Measurements from ENCODE around the gene LRRN2. TPM values are rescaled to one million over a fixed set of nuclear protein-coding genes. Genes with fewer than 3 reads are reported as not detected.
"Not testable (repeated sequence)": the region's sequence is repeated elsewhere in the genome, so short reads cannot be mapped to it uniquely, and the experiment has no call there.

LRRN2 gene
- total RNA-seq, 1 experiment from 2014 or later, result not detected

- H3K4me3 Mint-ChIP-seq (ENCODE audit: unreplicated experiment), result no peak overlapping the region
- Histone ChIP-seq H3K27me3 (replicated peaks; ENCODE audit: control insufficient read depth, insufficient read depth, low read length) (no peaks in the 10 kb centered on the region), H3K4me1 (no peaks in the 10 kb centered on the region), H3K9me3 (no peaks in the 10 kb centered on the region), H3K4me3 (ENCODE audit: low read depth, low read length) (no peak overlapping the region), H3K36me3 (ENCODE audit: control insufficient read depth, insufficient read depth, low read length) (no peaks in the 10 kb centered on the region)
- CTCF ChIA-PET, result no interaction called here
- TF ChIP-seq, protein P1, sequence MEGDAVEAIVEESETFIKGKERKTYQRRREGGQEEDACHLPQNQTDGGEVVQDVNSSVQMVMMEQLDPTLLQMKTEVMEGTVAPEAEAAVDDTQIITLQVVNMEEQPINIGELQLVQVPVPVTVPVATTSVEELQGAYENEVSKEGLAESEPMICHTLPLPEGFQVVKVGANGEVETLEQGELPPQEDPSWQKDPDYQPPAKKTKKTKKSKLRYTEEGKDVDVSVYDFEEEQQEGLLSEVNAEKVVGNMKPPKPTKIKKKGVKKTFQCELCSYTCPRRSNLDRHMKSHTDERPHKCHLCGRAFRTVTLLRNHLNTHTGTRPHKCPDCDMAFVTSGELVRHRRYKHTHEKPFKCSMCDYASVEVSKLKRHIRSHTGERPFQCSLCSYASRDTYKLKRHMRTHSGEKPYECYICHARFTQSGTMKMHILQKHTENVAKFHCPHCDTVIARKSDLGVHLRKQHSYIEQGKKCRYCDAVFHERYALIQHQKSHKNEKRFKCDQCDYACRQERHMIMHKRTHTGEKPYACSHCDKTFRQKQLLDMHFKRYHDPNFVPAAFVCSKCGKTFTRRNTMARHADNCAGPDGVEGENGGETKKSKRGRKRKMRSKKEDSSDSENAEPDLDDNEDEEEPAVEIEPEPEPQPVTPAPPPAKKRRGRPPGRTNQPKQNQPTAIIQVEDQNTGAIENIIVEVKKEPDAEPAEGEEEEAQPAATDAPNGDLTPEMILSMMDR (IDR thresholded peaks at IDR 0.05; ENCODE audit: insufficient read depth in 1 of 2, low read depth in 1 of 2, low read length in 1 of 2, severe bottlenecking in 1 of 2, unreplicated experiment in 1 of 2), result no peak
- no peaks in the 10 kb centered on the region for H3K4me1 Mint-ChIP-seq (ENCODE audit: low read depth, unreplicated experiment)
- POLR2A ChIA-PET, result no interaction called here
- no peak for DNase-seq
- no TSS peak for BruUV-seq (replicated peaks)
- no peaks in the 10 kb centered on the region for H3K36me3 Mint-ChIP-seq (ENCODE audit: insufficient read depth, unreplicated experiment)
- peaks cover 25% of the 10 kb centered on the region for H3K27me3 Mint-ChIP-seq (ENCODE audit: insufficient read depth, unreplicated experiment)
- intact Hi-C loops (cut with micrococcal nuclease; ENCODE audit: unreplicated experiment), result loop anchor here (5.0 kb wide), 1 partner anchor 115 kb away; no protein-coding TSS in a partner anchor
- H3K27ac Mint-ChIP-seq (ENCODE audit: unreplicated experiment), result no peak overlapping the region
- no peaks in the 10 kb centered on the region for H3K9me3 Mint-ChIP-seq (ENCODE audit: unreplicated experiment)
These were observed 6.8 kb upstream of the LRRN2 start for GRCh38 chr1:204692325-204692840.

GRCh38 chr1:204691328-204691730 lies 5.8 kb upstream of the LRRN2 start:
- H3K9me3 ChIP-seq; H3K27me3 ChIP-seq (replicated peaks; ENCODE audit: control insufficient read depth, insufficient read depth, low read length); H3K4me1 ChIP-seq; H3K27ac Mint-ChIP-seq (ENCODE audit: unreplicated experiment); H3K9me3 Mint-ChIP-seq (ENCODE audit: unreplicated experiment); H3K36me3 Mint-ChIP-seq (ENCODE audit: insufficient read depth, unreplicated experiment); H3K4me3 ChIP-seq (ENCODE audit: low read depth, low read length); H3K4me3 Mint-ChIP-seq (ENCODE audit: unreplicated experiment); POLR2A ChIA-PET; H3K4me1 Mint-ChIP-seq (ENCODE audit: low read depth, unreplicated experiment); H3K36me3 ChIP-seq (ENCODE audit: control insufficient read depth, insufficient read depth, low read length); DNase-seq; CTCF ChIA-PET; BruUV-seq (replicated peaks): not testable (repeated sequence)
- peaks cover 26% of the 10 kb centered on the region for H3K27me3 Mint-ChIP-seq (ENCODE audit: insufficient read depth, unreplicated experiment)
- intact Hi-C loops (cut with micrococcal nuclease; ENCODE audit: unreplicated experiment), result loop anchor here (5.0 kb wide), 1 partner anchor 116 kb away; no protein-coding TSS in a partner anchor

DNA sequence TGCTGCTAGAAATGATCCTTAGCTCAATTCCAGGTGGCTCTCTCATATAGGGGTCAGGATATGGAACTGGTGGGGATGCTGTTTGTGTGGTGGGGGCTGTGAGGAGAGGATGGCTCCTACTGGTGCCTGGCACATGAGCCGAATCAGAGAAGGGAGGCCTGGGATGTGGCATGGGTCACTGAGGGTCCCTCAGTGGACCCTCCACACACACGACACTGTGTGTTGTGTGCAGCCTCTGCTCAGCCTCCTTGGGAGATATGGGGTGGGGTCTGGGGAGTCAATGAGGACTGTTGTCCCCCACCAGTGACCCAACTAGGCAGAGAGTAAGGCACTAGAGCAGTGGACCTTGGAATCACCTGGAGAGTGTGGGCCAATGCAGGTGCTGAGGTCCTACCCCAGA lies 3.2 kb upstream of the LRRN2 start:
- Mint-ChIP-seq H3K9me3 (ENCODE audit: unreplicated experiment) (no peaks in the 10 kb centered on the region), H3K4me3 (ENCODE audit: unreplicated experiment) (no peak overlapping the region), H3K36me3 (ENCODE audit: insufficient read depth, unreplicated experiment) (no peaks in the 10 kb centered on the region), H3K27me3 (ENCODE audit: insufficient read depth, unreplicated experiment) (peaks cover 23% of the 10 kb centered on the region), H3K4me1 (ENCODE audit: low read depth, unreplicated experiment) (no peaks in the 10 kb centered on the region), H3K27ac (ENCODE audit: unreplicated experiment) (no peak overlapping the region)
- ChIA-PET POLR2A (no interaction called here), CTCF (no interaction called here)
- 0 out of 2 replicates have a peak, but pooled peaks cover 4% of the 10 kb centered on the region for H3K4me1 ChIP-seq
- TF ChIP-seq, protein P1 (IDR thresholded peaks at IDR 0.05; ENCODE audit: insufficient read depth in 1 of 2, low read depth in 1 of 2, low read length in 1 of 2, severe bottlenecking in 1 of 2, unreplicated experiment in 1 of 2), result no peak
- BruUV-seq (replicated peaks), result no TSS peak
- H3K27me3 ChIP-seq (replicated peaks; ENCODE audit: control insufficient read depth, insufficient read depth, low read length), result peaks cover 4% of the 10 kb centered on the region
- DNase-seq, result no peak
- no peak overlapping the region for H3K4me3 ChIP-seq (ENCODE audit: low read depth, low read length)
- H3K36me3 ChIP-seq (ENCODE audit: control insufficient read depth, insufficient read depth, low read length), result no peaks in the 10 kb centered on the region
- H3K9me3 ChIP-seq, result no peaks in the 10 kb centered on the region
- intact Hi-C loops (cut with micrococcal nuclease; ENCODE audit: unreplicated experiment), result no loop called here

DNA sequence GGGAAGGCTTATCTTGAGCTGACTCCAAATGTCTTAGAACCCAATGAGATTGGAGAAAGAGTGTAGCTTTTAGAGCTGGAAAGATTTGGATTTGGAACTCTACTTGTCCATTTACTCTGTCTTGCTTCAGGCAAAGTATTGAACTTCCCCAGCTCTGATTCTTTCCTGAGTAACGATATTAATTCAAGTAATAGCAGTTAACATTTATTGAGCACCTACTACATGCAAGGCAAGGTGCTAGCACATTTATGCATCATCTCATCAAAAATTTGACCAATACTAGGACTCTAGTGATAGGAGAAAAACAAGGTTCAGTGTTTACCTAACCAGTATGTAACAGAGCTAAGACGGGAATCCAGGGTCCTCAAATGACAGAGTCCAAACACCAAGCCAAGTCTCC lies 2.5 kb upstream of the LRRN2 start:
- Mint-ChIP-seq H3K4me1 (ENCODE audit: low read depth, unreplicated experiment) (no peaks in the 10 kb centered on the region), H3K9me3 (ENCODE audit: unreplicated experiment) (no peaks in the 10 kb centered on the region), H3K4me3 (ENCODE audit: unreplicated experiment) (no peak overlapping the region), H3K27ac (ENCODE audit: unreplicated experiment) (no peak overlapping the region), H3K27me3 (ENCODE audit: insufficient read depth, unreplicated experiment) (peaks cover 17% of the 10 kb centered on the region), H3K36me3 (ENCODE audit: insufficient read depth, unreplicated experiment) (no peaks in the 10 kb centered on the region)
- Histone ChIP-seq H3K9me3 (no peaks in the 10 kb centered on the region), H3K36me3 (ENCODE audit: control insufficient read depth, insufficient read depth, low read length) (no peaks in the 10 kb centered on the region), H3K27me3 (replicated peaks; ENCODE audit: control insufficient read depth, insufficient read depth, low read length) (peaks cover 4% of the 10 kb centered on the region), H3K4me3 (ENCODE audit: low read depth, low read length) (no peak overlapping the region), H3K4me1 (0 out of 2 replicates have a peak, but pooled peaks cover 4% of the 10 kb centered on the region)
- POLR2A ChIA-PET, result no interaction called here
- intact Hi-C loops (cut with micrococcal nuclease; ENCODE audit: unreplicated experiment), result no loop called here
- TF ChIP-seq, protein P1 (IDR thresholded peaks at IDR 0.05; ENCODE audit: insufficient read depth in 1 of 2, low read depth in 1 of 2, low read length in 1 of 2, severe bottlenecking in 1 of 2, unreplicated experiment in 1 of 2), result no peak
- no peak for DNase-seq
- CTCF ChIA-PET, result no interaction called here
- BruUV-seq (replicated peaks), result no TSS peak

Measured in Caco-2 (cell line).